Kidney epithelial cell (primary cell): ENCODE data around the gene PIEZO2. TPM values are rescaled to one million over a fixed set of nuclear protein-coding genes. Genes with fewer than 3 reads are reported as not detected.

Experiments
- DNase-seq: peaks from one replicate; pipeline ENCODE4 v3.0.0-alpha.2; 2010; ENCODE audit warnings: low read depth
- H3K27me3 ChIP-seq: 2 replicates; pipeline ENCODE4 v1.6.0; 2011; ENCODE audit warnings: low read length; ENCODE audit not compliant: control insufficient read depth, insufficient read depth
- H3K36me3 ChIP-seq: 2 replicates; pipeline ENCODE4 v1.5.1; 2011; ENCODE audit warnings: low read length; ENCODE audit not compliant: control insufficient read depth, insufficient read depth
- H3K4me3 ChIP-seq: 2 replicates; pipeline ENCODE4 v1.5.1; 2011; ENCODE audit warnings: low read depth, mild to moderate bottlenecking, control low read depth, low read length
- total RNA-seq: library from RNA; depleted of rRNA; stranded (reverse); fragments of >200 nt; gene quantifications from 2 replicates; pipeline ENCODE4 v1.2.3, GENCODE V29; 2015
- TF ChIP-seq, protein P1 (sequence below): IDR thresholded peaks from 2 replicates; pipeline ENCODE4 v1.5.1; 2011; ENCODE audit warnings: mild to moderate bottlenecking, moderate library complexity, low read length, control low read depth, inconsistent platforms; ENCODE audit not compliant: insufficient read depth, poor library complexity, severe bottlenecking

Gene PIEZO2
- total RNA-seq, 1 donor from 2014 or later = 1.8 TPM

DNA sequence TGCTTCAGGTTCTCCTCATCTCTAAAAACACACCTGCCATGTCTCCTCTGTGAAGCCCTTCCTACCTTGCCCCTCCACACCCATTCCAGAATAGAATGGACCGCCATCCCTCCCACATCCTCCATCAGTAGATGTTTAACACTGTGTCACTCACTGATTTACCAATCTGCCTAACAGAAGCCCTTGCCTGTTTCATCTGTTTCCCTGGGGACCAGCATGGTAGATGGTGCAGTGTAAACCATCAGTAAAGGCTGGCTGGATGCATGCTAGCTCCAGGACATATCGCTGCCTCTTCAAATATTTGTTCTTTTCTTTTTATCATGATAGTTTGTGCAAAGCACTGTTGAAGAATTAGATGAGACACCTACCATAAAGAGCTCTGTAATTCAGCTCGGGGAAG is 271.4 kb downstream of the PIEZO2 start:
- no peaks in the 10 kb centered on the region for H3K36me3 ChIP-seq
- no peak for DNase-seq
- H3K4me3 ChIP-seq = no peak overlapping the region
- TF ChIP-seq, protein P1, sequence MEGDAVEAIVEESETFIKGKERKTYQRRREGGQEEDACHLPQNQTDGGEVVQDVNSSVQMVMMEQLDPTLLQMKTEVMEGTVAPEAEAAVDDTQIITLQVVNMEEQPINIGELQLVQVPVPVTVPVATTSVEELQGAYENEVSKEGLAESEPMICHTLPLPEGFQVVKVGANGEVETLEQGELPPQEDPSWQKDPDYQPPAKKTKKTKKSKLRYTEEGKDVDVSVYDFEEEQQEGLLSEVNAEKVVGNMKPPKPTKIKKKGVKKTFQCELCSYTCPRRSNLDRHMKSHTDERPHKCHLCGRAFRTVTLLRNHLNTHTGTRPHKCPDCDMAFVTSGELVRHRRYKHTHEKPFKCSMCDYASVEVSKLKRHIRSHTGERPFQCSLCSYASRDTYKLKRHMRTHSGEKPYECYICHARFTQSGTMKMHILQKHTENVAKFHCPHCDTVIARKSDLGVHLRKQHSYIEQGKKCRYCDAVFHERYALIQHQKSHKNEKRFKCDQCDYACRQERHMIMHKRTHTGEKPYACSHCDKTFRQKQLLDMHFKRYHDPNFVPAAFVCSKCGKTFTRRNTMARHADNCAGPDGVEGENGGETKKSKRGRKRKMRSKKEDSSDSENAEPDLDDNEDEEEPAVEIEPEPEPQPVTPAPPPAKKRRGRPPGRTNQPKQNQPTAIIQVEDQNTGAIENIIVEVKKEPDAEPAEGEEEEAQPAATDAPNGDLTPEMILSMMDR = no peak
- H3K27me3 ChIP-seq = no peaks in the 10 kb centered on the region

- H3K4me3 ChIP-seq = no peak overlapping the region
- TF ChIP-seq, protein P1 = no peak
- no peaks in the 10 kb centered on the region for H3K36me3 ChIP-seq
- DNase-seq = no peak
- no peaks in the 10 kb centered on the region for H3K27me3 ChIP-seq
Observed at GRCh38 chr18:10875811-10876210, 273.6 kb downstream of the PIEZO2 start.

DNA sequence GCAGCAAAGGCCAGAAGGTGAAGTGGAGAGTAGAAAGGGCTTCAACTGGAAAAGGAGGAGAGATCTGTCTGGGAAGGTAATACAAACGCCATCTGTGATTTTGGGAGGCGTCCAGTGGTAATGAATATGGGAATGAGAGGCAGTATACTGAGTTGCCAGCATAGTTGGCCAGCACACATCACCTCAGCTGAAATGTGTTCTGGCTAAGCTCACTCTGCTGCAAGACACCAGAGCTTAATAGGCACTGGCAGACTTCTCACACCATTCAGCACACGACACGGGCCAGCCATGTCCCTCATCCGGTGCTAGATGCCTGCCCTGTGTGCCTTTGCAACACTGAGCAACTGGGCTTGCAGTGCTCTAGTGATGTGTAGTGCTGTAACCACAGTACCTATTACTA is 277.1 kb downstream of the PIEZO2 start:
- no peaks in the 10 kb centered on the region for H3K36me3 ChIP-seq
- H3K27me3 ChIP-seq = no peaks in the 10 kb centered on the region
- TF ChIP-seq, protein P1 = no peak
- H3K4me3 ChIP-seq = no peak overlapping the region
- no peak for DNase-seq

DNA sequence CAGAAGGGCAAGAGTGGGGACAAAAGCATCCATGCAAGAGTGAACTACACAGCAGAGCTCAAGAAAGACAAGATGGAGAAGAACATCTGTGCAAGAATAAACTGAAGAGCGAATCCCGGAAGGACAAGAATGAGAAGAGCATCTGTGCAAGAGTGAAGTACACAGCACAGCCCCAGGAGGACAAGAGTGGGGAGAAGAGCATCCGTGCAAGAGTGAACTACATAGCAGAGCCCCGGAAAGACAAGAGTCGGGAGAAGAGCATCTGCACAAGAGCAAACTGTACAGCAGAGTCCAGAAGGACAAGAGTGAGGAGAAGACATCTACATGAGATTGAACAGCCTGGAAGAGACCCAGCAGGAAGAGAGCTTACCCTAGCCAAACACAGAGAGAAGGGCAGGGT is 284.6 kb downstream of the PIEZO2 start:
- DNase-seq = no peak
- Histone ChIP-seq H3K27me3 (no peaks in the 10 kb centered on the region), H3K36me3 (no peaks in the 10 kb centered on the region), H3K4me3 (no peak overlapping the region)
- TF ChIP-seq, protein P1 = no peak

GRCh38 chr18:10863026-10863425 is 286.3 kb downstream of the PIEZO2 start:
- TF ChIP-seq, protein P1 = no peak
- Histone ChIP-seq H3K36me3 (no peaks in the 10 kb centered on the region), H3K27me3 (no peaks in the 10 kb centered on the region), H3K4me3 (no peak overlapping the region)
- no peak for DNase-seq

GRCh38 chr18:10860928-10861327 is 288.4 kb downstream of the PIEZO2 start:
- H3K27me3 ChIP-seq = no peaks in the 10 kb centered on the region
- TF ChIP-seq, protein P1 = no peak
- no peaks in the 10 kb centered on the region for H3K36me3 ChIP-seq
- DNase-seq = no peak
- no peak overlapping the region for H3K4me3 ChIP-seq
